ENCODE results near the gene SDK1. TPM values are rescaled to one million over a fixed set of nuclear protein-coding genes. Genes with fewer than 3 reads are reported as not detected.

SDK1 gene, protein sequence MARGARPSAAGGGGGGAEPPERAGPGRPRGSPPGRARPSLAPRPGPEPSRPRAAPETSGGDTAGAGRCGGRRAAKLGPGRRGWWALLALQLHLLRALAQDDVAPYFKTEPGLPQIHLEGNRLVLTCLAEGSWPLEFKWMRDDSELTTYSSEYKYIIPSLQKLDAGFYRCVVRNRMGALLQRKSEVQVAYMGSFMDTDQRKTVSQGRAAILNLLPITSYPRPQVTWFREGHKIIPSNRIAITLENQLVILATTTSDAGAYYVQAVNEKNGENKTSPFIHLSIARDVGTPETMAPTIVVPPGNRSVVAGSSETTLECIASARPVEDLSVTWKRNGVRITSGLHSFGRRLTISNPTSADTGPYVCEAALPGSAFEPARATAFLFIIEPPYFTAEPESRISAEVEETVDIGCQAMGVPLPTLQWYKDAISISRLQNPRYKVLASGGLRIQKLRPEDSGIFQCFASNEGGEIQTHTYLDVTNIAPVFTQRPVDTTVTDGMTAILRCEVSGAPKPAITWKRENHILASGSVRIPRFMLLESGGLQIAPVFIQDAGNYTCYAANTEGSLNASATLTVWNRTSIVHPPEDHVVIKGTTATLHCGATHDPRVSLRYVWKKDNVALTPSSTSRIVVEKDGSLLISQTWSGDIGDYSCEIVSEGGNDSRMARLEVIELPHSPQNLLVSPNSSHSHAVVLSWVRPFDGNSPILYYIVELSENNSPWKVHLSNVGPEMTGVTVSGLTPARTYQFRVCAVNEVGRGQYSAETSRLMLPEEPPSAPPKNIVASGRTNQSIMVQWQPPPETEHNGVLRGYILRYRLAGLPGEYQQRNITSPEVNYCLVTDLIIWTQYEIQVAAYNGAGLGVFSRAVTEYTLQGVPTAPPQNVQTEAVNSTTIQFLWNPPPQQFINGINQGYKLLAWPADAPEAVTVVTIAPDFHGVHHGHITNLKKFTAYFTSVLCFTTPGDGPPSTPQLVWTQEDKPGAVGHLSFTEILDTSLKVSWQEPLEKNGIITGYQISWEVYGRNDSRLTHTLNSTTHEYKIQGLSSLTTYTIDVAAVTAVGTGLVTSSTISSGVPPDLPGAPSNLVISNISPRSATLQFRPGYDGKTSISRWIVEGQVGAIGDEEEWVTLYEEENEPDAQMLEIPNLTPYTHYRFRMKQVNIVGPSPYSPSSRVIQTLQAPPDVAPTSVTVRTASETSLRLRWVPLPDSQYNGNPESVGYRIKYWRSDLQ (N-terminal part only)
- total RNA-seq = 0.44 and 0.62 TPM in 2 replicates

DNA sequence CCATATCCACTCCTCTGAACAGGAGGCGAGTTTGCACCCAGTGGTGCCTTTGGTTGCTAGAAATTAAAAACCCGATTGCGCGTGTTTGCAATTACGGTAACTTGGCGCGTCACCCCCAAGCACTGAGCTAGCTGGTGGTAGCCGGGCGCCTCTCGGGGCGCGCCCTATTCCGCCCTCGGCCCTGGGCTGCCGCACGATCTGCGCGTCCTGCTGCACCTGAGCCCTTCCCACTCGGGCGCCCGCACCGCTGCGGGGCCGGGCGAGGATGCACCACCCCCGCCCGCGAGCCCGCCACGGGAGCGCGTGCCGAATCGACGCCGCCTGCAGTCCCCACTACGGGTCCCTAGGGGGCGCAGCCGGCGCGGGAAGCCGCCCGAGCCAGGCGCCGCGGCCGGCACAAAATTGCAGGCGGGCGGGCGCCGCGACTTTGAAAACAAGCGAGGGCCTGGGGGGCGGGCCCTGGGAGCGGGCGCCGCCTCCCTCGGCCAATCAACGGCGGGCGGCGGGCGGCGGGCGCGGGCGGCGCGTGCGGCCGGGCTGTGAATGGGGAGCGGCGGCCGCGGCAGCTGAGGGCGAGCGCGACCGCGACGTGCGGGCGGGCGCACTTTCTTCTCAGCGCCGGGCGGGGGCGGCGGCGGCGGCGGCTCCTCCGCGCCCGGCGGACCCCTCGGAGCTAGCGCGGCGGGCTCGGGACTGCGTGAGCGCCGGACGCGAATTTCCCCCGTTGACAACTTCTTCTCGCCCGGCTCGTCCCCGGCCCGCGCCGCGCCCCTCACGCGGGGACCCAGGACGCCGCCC, at the start of gene SDK1:
Gene SDK1 (plus strand): TSS at position 602 of the 798 bp plus-strand sequence. CDS start 335 bp downstream, outside the sequence.

